SK-N-MC (cell line): ENCODE results near the gene TLK1.
A peak's percentile ranks its signal among the peaks of the same experiment; 100 is the strongest.
"Not testable (repeated sequence)": the region's sequence is repeated elsewhere in the genome, so short reads cannot be mapped to it uniquely, and the experiment has no call there.

ENCODE experiments used
- DNase-seq: peaks from one replicate; pipeline ENCODE4 v3.0.0-alpha.2; 2011; ENCODE audit warnings: low read depth, low spot score
- H3K27ac ChIP-seq: fragments of 200-600 bp; sonication (generic); 2 replicates; pipeline ENCODE4 v1.5.1; 2016; ENCODE audit warnings: mixed run types
- H3K36me3 ChIP-seq: fragments of 200-600 bp; sonication (generic); 2 replicates; pipeline ENCODE4 v1.6.1; 2017; ENCODE audit warnings: antibody characterized with exemption, low read length, mixed read lengths; ENCODE audit not compliant: insufficient read depth
- H3K4me3 ChIP-seq: fragments of 200-600 bp; sonication (generic); 2 replicates; pipeline ENCODE4 v1.5.1; 2016
- H3K9ac ChIP-seq: fragments of 200-600 bp; sonication (generic); 2 replicates; pipeline ENCODE4 v1.8.0; 2017; ENCODE audit warnings: mixed run types, mixed read lengths; ENCODE audit not compliant: insufficient read length
- H3K9me3 ChIP-seq: fragments of 200-600 bp; sonication (generic); 2 replicates; pipeline ENCODE4 v1.6.1; 2017; ENCODE audit warnings: low read depth, mild to moderate bottlenecking, antibody characterized with exemption, low read length, moderate library complexity, mixed read lengths
- EZH2 ChIP-seq: fragments of 200-600 bp; sonication (generic); IDR thresholded peaks from one replicate; pipeline ENCODE4 v1.6.1; 2017; ENCODE audit warnings: antibody characterized with exemption
- FOXP2 ChIP-seq: optimal IDR thresholded peaks from 2 replicates; pipeline ENCODE3; 2011; ENCODE audit warnings: mild to moderate bottlenecking, moderate library complexity; ENCODE audit not compliant: insufficient read depth; ENCODE audit errors: extremely low read length, control extremely low read depth
- POLR2AphosphoS5 ChIP-seq: IDR thresholded peaks from 2 replicates; pipeline ENCODE4 v1.6.1; 2012; ENCODE audit warnings: mild to moderate bottlenecking, low read depth, low read length, borderline replicate concordance

TLK1 gene

GRCh38 chr2:171163261-171163660 is 2.6 kb upstream of the TLK1 start:
- no peak for TF ChIP-seq EZH2
- peak; percentile 54; the same call in 1 of the 2 replicates for TF ChIP-seq POLR2AphosphoS5
- peak overlapping the region; percentile 38 for H3K27ac ChIP-seq
- H3K9ac ChIP-seq, result no peak overlapping the region
- H3K36me3 ChIP-seq, result no peaks in the 10 kb centered on the region
- no peaks in the 10 kb centered on the region for H3K9me3 ChIP-seq
- H3K4me3 ChIP-seq, result peak overlapping the region; percentile 52
- DNase-seq, result peak; percentile 66

- H3K4me3 ChIP-seq, DNase-seq, H3K9me3 ChIP-seq, H3K36me3 ChIP-seq, H3K9ac ChIP-seq: not testable (repeated sequence)
- H3K27ac ChIP-seq, result peak overlapping the region; percentile 38
These were observed 2.0 kb upstream of the TLK1 start for GRCh38 chr2:171162522-171163197.

GRCh38 chr2:171160956-171161740 is 455 bp upstream of the TLK1 start:
- no peaks in the 10 kb centered on the region for H3K9me3 ChIP-seq
- no peaks in the 10 kb centered on the region for H3K36me3 ChIP-seq
- H3K9ac ChIP-seq, result peak overlapping the region; percentile 93
- peak overlapping the region; percentile 99 for H3K4me3 ChIP-seq
- peak overlapping the region; percentile 96; the same call in 1 of the 2 replicates for H3K27ac ChIP-seq
- no peak for DNase-seq
- TF ChIP-seq POLR2AphosphoS5, result peak; percentile 31; the same call in 1 of the 2 replicates
- no peak for TF ChIP-seq EZH2

GRCh38 chr2:171159372-171160118 is 1.1 kb downstream of the TLK1 start:
- Histone ChIP-seq H3K4me3 (peak overlapping the region; percentile 99), H3K36me3 (no peaks in the 10 kb centered on the region), H3K9me3 (no peaks in the 10 kb centered on the region), H3K9ac (peak overlapping the region; percentile 93), H3K27ac (peak overlapping the region; percentile 96)
- no peak for TF ChIP-seq FOXP2
- peak; percentile 70; the same call in 1 of the 2 replicates for TF ChIP-seq POLR2AphosphoS5
- TF ChIP-seq EZH2, result no peak
- DNase-seq, result peak; percentile 51

- no peaks in the 10 kb centered on the region for H3K9me3 ChIP-seq
- no peak for TF ChIP-seq POLR2AphosphoS5
- TF ChIP-seq EZH2, result no peak
- TF ChIP-seq FOXP2, result no peak
- H3K36me3 ChIP-seq, result no peaks in the 10 kb centered on the region
- no peak for DNase-seq
- H3K9ac ChIP-seq, result peak overlapping the region; percentile 93
- H3K27ac ChIP-seq, result peak overlapping the region; percentile 96
- peak overlapping the region; percentile 99 for H3K4me3 ChIP-seq
These were observed 1.8 kb downstream of the TLK1 start for GRCh38 chr2:171158790-171159371.

- Histone ChIP-seq H3K4me3 (peak overlapping the region; percentile 99), H3K36me3 (no peaks in the 10 kb centered on the region), H3K9ac (peak overlapping the region; percentile 93), H3K27ac (no peak overlapping the region), H3K9me3 (no peaks in the 10 kb centered on the region)
- DNase-seq, result no peak
- TF ChIP-seq POLR2AphosphoS5 (no peak), EZH2 (no peak), FOXP2 (no peak)
These were observed 2.5 kb downstream of the TLK1 start for GRCh38 chr2:171158036-171158789.

GRCh38 chr2:171157109-171157500 is 3.6 kb downstream of the TLK1 start:
- no peak for DNase-seq
- TF ChIP-seq POLR2AphosphoS5 (no peak), EZH2 (no peak), FOXP2 (no peak)
- H3K4me3 ChIP-seq, result no peak overlapping the region; the same call in 1 of the 2 replicates
- H3K36me3 ChIP-seq, result no peaks in the 10 kb centered on the region
- H3K27ac ChIP-seq, result no peak overlapping the region
- H3K9me3 ChIP-seq, result no peaks in the 10 kb centered on the region
- H3K9ac ChIP-seq, result no peak overlapping the region

- Histone ChIP-seq H3K9me3 (no peaks in the 10 kb centered on the region), H3K36me3 (no peaks in the 10 kb centered on the region), H3K9ac (peak overlapping the region; percentile 37), H3K27ac (peak overlapping the region; percentile 74), H3K4me3 (peak overlapping the region; percentile 47)
- DNase-seq, result no peak
- TF ChIP-seq POLR2AphosphoS5 (no peak), FOXP2 (no peak), EZH2 (no peak)
These were observed 6.3 kb downstream of the TLK1 start for GRCh38 chr2:171154348-171154747.
